GM12892 (cell line): Measurements from ENCODE around the gene HCRTR1. TPM values are rescaled to one million over a fixed set of nuclear protein-coding genes. Genes with fewer than 3 reads are reported as not detected.

Experiments
- DNase-seq: peaks from one replicate; pipeline ENCODE4 v3.0.0; 2011; ENCODE audit not compliant: insufficient read length
- FAIRE-seq: peaks from 2 replicates; lab custom pipeline; 2011; peaks lifted over from hg19 to GRCh38; lab: Jason Lieb, UNC
- POLR2A ChIP-seq: IDR thresholded peaks from 2 replicates; pipeline ENCODE4 v1.6.1; 2011; ENCODE audit warnings: low read depth, low read length, control low read depth
- POLR2AphosphoS5 ChIP-seq: IDR thresholded peaks from 2 replicates; pipeline ENCODE4 v1.6.1; 2011; ENCODE audit warnings: low read depth, low read length, control low read depth
- TAF1 ChIP-seq: IDR thresholded peaks from 2 replicates; pipeline ENCODE4 v1.6.1; 2011; ENCODE audit warnings: low read depth, mild to moderate bottlenecking, control low read depth, low read length, borderline replicate concordance
- polyA plus RNA-seq: library from polyadenylated mRNA; unstranded; fragments of >200 nt; gene quantifications from one replicate; pipeline ENCODE4 v1.2.1, GENCODE V29; 2012; ENCODE audit warnings: missing spikeins, inconsistent platforms; ENCODE audit not compliant: missing spikeins

Gene HCRTR1
- not detected for polyA plus RNA-seq

- TF ChIP-seq POLR2AphosphoS5 (no peak), TAF1 (no peak), POLR2A (no peak)
- FAIRE-seq (no peak), DNase-seq (no peak)
Measured at GRCh38 chr1:31617218-31617915, at the start of gene HCRTR1. TSS of gene HCRTR1 (plus strand) at chr1:31617689. CDS start at chr1:31619193, 1,504 bp downstream.

- DNase-seq (no peak), FAIRE-seq (no peak)
- no peak for TF ChIP-seq POLR2A
- TF ChIP-seq POLR2AphosphoS5: no peak
- no peak for TF ChIP-seq TAF1
Measured at GRCh38 chr1:31567956-31568570, 49.4 kb upstream of the HCRTR1 start.

- DNase-seq: no peak
- TF ChIP-seq TAF1 (no peak), POLR2AphosphoS5 (no peak), POLR2A (no peak)
- no peak for FAIRE-seq
Measured at GRCh38 chr1:31568895-31569595, 48.4 kb upstream of the HCRTR1 start.

- no peak for TF ChIP-seq TAF1
- no peak for TF ChIP-seq POLR2AphosphoS5
- TF ChIP-seq POLR2A: no peak
- DNase-seq (no peak), FAIRE-seq (no peak)
Measured at GRCh38 chr1:31569596-31570173, 47.8 kb upstream of the HCRTR1 start.

GRCh38 chr1:31570228-31570627 is 47.3 kb upstream of the HCRTR1 start:
- DNase-seq: no peak
- TF ChIP-seq TAF1 (no peak), POLR2A (no peak), POLR2AphosphoS5 (no peak)
- no peak for FAIRE-seq

- TF ChIP-seq POLR2AphosphoS5 (no peak), POLR2A (no peak), TAF1 (no peak)
- no peak for DNase-seq
- no peak for FAIRE-seq
Measured at GRCh38 chr1:31570906-31571305, 46.6 kb upstream of the HCRTR1 start.

- peak; percentile 71 for FAIRE-seq
- no peak for DNase-seq
- TF ChIP-seq TAF1: no peak
- no peak for TF ChIP-seq POLR2AphosphoS5
- no peak for TF ChIP-seq POLR2A
Measured at GRCh38 chr1:31571340-31572295, 45.9 kb upstream of the HCRTR1 start.

GRCh38 chr1:31572323-31573104 is 45.0 kb upstream of the HCRTR1 start:
- TF ChIP-seq POLR2AphosphoS5 (no peak), TAF1 (no peak), POLR2A (no peak)
- DNase-seq (no peak), FAIRE-seq (no peak)

- TF ChIP-seq POLR2A: no peak
- no peak for TF ChIP-seq TAF1
- no peak for TF ChIP-seq POLR2AphosphoS5
- DNase-seq: no peak
- no peak for FAIRE-seq
Measured at GRCh38 chr1:31573261-31573660, 44.2 kb upstream of the HCRTR1 start.

- TF ChIP-seq TAF1 (no peak), POLR2AphosphoS5 (no peak), POLR2A (no peak)
- no peak for DNase-seq
- FAIRE-seq: no peak
Measured at GRCh38 chr1:31574749-31575368, 42.6 kb upstream of the HCRTR1 start.
